Hematopoietic multipotent progenitor cell treated with erythropoietin and hydrocortisone succinate and interleukin-3 and kit ligand, for 17 days (in vitro differentiated cells): ENCODE results near the gene SERPINH1.

Experiments used
- DNase-seq: peaks from one replicate; pipeline ENCODE4 v3.0.0-alpha.2; 2015; ENCODE audit warnings: low spot score

SERPINH1 gene

GRCh38 chr11:75555079-75555811, 6.8 kb upstream of the SERPINH1 start:
- DNase-seq: no peak

- no peak for DNase-seq
Measured at GRCh38 chr11:75556275-75556674, 5.8 kb upstream of the SERPINH1 start.

- no peak for DNase-seq
Measured at GRCh38 chr11:75557666-75558494, 4.2 kb upstream of the SERPINH1 start.

GRCh38 chr11:75558939-75559843, 2.9 kb upstream of the SERPINH1 start:
- no peak for DNase-seq

- no peak for DNase-seq
Measured at GRCh38 chr11:75560644-75561043, 1.4 kb upstream of the SERPINH1 start.

- no peak for DNase-seq
Measured at GRCh38 chr11:75561426-75562047, 516 bp upstream of the SERPINH1 start.

GRCh38 chr11:75562836-75563484, 907 bp downstream of the SERPINH1 start:
- no peak for DNase-seq

GRCh38 chr11:75563501-75563977, 1.5 kb downstream of the SERPINH1 start:
- no peak for DNase-seq

- DNase-seq: no peak
Measured at GRCh38 chr11:75563978-75564552, 2.0 kb downstream of the SERPINH1 start.

- no peak for DNase-seq
Measured at GRCh38 chr11:75565221-75565814, 3.3 kb downstream of the SERPINH1 start.

- DNase-seq: no peak
Measured at GRCh38 chr11:75565916-75566762, 4.1 kb downstream of the SERPINH1 start.

- no peak for DNase-seq
Measured at GRCh38 chr11:75566763-75567279, 4.8 kb downstream of the SERPINH1 start.

- DNase-seq: no peak
Measured at GRCh38 chr11:75567971-75568370, 5.9 kb downstream of the SERPINH1 start.

- no peak for DNase-seq
Measured at GRCh38 chr11:75568616-75569219, 6.7 kb downstream of the SERPINH1 start.

GRCh38 chr11:75570559-75571139, 8.6 kb downstream of the SERPINH1 start:
- DNase-seq: no peak

- DNase-seq: no peak
Measured at GRCh38 chr11:75571625-75572024, 9.6 kb downstream of the SERPINH1 start.

GRCh38 chr11:75572744-75573143, 10.7 kb downstream of the SERPINH1 start:
- no peak for DNase-seq
